Fibroblast of skin of right biceps (primary cell): Measurements from ENCODE around the gene ZC3H4.
"Not testable (repeated sequence)": the region's sequence is repeated elsewhere in the genome, so short reads cannot be mapped to it uniquely, and the experiment has no call there.

Source experiments
- DNase-seq: peaks from one replicate; pipeline ENCODE4 v3.0.0-alpha.2; 2013

Gene ZC3H4

DNA sequence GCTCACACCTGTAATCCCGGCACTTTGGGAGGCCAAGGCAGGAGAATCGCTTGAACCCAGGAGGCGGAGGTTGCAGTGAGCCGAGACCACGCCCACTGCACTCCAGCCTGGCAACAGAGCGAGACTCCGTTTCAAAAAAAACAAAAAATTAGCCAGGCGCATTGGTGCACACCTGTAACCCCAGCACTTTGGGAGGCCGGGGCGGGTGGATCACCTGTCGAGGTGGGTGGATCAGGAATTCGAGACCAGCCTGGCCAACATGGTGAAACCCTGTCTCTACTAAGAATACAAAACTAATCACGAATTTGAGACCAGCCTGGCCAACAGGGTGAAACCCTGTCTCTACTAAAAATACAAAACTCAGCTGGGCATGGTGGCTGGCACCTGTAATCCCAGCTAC is 35.2 kb downstream of the ZC3H4 start:
- DNase-seq = not testable (repeated sequence)

GRCh38 chr19:47075941-47076340 is 37.6 kb downstream of the ZC3H4 start:
- no peak for DNase-seq

- DNase-seq = peak; percentile 14
Observed at GRCh38 chr19:47075179-47075810, 38.3 kb downstream of the ZC3H4 start.

GRCh38 chr19:47074621-47075020 is 39.0 kb downstream of the ZC3H4 start:
- no peak for DNase-seq

- DNase-seq = no peak
Observed at GRCh38 chr19:47073574-47073973, 40.0 kb downstream of the ZC3H4 start.

DNA sequence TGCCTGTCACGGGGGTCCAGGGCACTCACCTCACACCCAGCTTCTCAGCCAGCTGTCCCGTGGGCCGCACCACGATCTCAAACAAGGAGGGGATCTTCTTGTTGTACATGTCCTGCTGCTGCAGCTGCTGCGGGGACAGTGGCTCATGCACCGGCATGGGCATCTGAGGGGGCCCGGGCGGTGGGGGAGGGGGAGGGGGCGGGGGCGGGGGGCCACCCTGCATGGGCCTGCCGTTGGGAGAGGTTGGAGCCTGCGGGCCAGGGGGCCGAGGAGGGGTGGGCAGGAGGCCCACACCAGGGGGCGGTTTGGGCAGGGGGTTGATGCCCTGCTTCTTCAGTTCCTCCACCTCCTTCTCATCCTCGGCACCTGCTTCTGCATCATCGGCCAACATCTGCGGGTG is 41.3 kb downstream of the ZC3H4 start:
- DNase-seq = no peak

- DNase-seq = no peak
Observed at GRCh38 chr19:47071731-47072130, 41.8 kb downstream of the ZC3H4 start.

- no peak for DNase-seq
Observed at GRCh38 chr19:47070756-47071155, 42.8 kb downstream of the ZC3H4 start.

GRCh38 chr19:47069795-47070194 is 43.8 kb downstream of the ZC3H4 start:
- DNase-seq = no peak

GRCh38 chr19:47068876-47069406 is 44.6 kb downstream of the ZC3H4 start:
- DNase-seq = no peak

- DNase-seq = no peak
Observed at GRCh38 chr19:47068246-47068645, 45.3 kb downstream of the ZC3H4 start.

- DNase-seq = no peak
Observed at GRCh38 chr19:47067215-47067847, 46.2 kb downstream of the ZC3H4 start.

GRCh38 chr19:47066376-47067214 is 47.0 kb downstream of the ZC3H4 start:
- no peak for DNase-seq

DNA sequence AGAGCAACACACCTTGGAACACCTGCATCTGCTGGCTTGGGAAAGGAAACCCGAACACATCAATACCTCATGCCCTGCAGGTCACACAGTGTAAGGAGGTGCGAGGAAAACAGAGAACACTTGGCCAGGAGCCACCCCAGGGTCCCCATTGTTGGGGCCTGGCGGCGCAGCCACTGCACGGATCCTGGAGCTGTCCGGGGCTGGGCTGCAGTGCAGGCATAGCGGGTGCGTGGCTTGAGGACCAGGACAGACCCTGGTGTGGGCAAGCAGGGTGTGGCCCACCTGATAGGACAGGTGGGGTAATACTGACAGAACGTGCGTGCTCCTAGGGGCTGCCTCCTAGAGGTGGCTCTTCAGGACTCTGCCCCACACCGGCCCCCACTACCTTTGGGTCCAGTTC is 48.3 kb downstream of the ZC3H4 start:
- DNase-seq = no peak

GRCh38 chr19:47063874-47064273 is 49.7 kb downstream of the ZC3H4 start:
- no peak for DNase-seq

DNA sequence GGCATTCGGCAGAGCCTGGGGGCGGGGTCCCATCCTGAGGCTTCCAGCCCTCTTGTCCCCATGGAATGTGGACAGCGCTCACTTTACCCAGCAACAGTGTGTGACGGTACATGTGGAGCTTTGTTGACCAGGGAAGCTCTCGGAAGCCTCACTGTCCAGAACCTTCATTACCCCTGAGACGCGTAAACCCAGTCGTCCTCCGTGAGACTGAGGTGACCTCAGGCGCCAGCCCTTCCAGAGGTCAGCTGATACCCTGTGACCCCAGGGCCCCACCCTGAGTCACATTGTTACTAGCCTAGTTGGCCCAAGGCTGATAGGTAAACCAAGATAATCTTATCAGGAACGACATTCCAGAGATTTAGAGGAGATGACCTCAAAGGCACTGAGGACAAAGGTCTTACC is 55.0 kb downstream of the ZC3H4 start:
- no peak for DNase-seq

- peak; percentile 22 for DNase-seq
Observed at GRCh38 chr19:47057328-47057727, 56.2 kb downstream of the ZC3H4 start.

- DNase-seq = no peak
Observed at GRCh38 chr19:47056411-47056810, 57.2 kb downstream of the ZC3H4 start.

DNA sequence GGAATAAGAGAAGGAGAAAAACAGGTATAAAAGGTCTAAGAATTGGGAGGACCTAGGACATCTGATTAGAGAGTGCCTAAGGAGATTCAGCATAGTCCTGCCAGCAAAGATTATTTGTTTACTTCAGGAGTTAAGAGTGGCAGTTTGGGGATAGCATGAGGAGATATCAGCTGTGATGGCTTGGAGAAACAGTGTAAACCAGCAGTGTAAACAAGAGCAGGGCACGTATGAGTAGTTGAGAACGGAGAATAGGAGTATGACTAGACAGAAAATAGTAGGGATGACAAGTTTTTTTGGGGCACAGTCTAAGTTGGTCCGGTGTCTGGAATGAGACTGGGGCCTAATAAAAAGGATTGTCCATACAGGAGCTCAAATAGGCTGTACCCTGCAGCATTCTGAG is 63.0 kb downstream of the ZC3H4 start:
- not testable (repeated sequence) for DNase-seq

GRCh38 chr19:47049307-47049700 is 64.3 kb downstream of the ZC3H4 start:
- DNase-seq = peak; percentile 81

GRCh38 chr19:47047763-47048405 is 65.7 kb downstream of the ZC3H4 start:
- peak; percentile 90 for DNase-seq

GRCh38 chr19:47047272-47047762 is 66.3 kb downstream of the ZC3H4 start:
- no peak for DNase-seq

- DNase-seq = no peak
Observed at GRCh38 chr19:47045867-47046470, 67.6 kb downstream of the ZC3H4 start.
